NCI-H226 (cell line): ENCODE results near the gene CDK11B.
"Not testable (repeated sequence)": the region's sequence is repeated elsewhere in the genome, so short reads cannot be mapped to it uniquely, and the experiment has no call there.

Experiments used
- DNase-seq: peaks from one replicate; pipeline ENCODE4 v3.0.0-alpha.2; 2015

Gene CDK11B

GRCh38 chr1:1658583-1659549 is at the start of gene CDK11B:
CDK11B (minus strand) TSS chr1:1659004; CDS start chr1:1657485, 1,519 bp downstream.
- DNase-seq = peak; percentile 99

GRCh38 chr1:1707897-1708296 is 49.1 kb upstream of the CDK11B start:
- DNase-seq = not testable (repeated sequence)

DNA sequence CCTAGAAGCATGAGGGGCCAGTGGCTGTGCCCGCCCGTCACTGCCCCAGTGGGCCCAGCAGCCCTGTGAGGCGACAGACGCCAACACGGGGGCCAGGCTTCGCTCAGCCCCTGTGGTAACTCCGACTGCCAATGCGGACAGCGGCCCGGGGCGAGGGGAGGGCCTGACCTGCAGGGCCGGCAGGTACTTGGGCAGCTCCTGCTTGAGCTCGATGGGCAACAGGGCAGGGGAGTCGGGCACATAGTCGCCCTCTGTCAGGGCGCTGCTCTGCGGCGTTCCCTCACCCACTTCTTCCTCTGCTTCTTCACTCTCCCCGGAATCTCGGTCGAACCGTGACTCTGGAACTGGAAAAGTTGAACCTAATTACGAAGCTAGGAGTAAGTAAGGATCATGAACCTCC is 48.4 kb upstream of the CDK11B start:
- not testable (repeated sequence) for DNase-seq

GRCh38 chr1:1705623-1706022 is 46.8 kb upstream of the CDK11B start:
- DNase-seq = not testable (repeated sequence)

DNA sequence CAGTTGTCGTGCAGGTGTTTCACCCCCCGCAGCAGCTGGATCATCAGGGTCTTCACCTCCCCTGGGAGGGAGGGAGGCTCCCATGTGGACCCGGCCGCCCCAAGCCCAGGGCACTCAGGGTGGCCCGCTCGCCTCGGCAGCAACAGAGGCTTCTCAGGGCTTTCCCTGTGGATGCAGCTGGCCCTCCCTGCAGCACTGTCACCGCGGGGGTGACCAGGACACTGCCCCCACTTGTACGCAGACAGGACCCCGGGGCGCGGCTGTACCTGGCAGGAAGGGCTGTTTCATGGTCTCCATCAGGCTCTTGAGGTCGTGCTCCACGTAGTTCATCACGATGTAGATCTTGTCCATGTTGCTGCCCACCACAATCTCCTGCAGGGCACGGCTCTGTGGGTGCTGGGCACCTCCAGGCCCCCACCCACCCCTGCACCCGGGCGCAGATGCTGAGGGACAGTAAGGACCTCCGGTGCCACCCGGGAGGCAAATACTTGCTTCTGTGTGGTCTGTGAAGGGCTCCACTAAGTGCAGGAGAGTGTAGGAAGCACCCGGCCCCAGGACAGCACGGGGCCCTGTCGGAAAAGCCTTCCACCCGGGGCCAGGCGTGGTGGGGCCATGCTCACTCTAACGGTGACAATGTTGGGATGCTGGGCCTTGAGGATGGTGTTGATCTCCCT is 45.6 kb upstream of the CDK11B start:
- not testable (repeated sequence) for DNase-seq

- no peak for DNase-seq
Observed at GRCh38 chr1:1703796-1704195, 45.0 kb upstream of the CDK11B start.

GRCh38 chr1:1702506-1702905 is 43.7 kb upstream of the CDK11B start:
- not testable (repeated sequence) for DNase-seq

GRCh38 chr1:1700557-1700956 is 41.8 kb upstream of the CDK11B start:
- not testable (repeated sequence) for DNase-seq

DNA sequence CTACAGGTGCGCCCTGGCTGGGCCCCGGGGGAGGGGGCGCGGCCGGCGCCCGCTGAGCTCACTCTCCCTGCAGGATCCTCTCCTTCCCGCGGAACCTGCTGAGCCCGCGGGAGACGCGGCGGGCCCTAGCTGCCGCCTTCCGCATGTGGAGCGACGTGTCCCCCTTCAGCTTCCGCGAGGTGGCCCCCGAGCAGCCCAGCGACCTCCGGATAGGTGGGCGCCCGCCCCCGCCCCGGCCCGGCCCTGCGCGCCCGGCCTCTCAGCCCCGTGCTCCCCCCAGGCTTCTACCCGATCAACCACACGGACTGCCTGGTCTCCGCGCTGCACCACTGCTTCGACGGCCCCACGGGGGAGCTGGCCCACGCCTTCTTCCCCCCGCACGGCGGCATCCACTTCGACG is 41.3 kb upstream of the CDK11B start:
- DNase-seq = not testable (repeated sequence)

- DNase-seq = not testable (repeated sequence)
Observed at GRCh38 chr1:1699061-1699460, 40.3 kb upstream of the CDK11B start.

DNA sequence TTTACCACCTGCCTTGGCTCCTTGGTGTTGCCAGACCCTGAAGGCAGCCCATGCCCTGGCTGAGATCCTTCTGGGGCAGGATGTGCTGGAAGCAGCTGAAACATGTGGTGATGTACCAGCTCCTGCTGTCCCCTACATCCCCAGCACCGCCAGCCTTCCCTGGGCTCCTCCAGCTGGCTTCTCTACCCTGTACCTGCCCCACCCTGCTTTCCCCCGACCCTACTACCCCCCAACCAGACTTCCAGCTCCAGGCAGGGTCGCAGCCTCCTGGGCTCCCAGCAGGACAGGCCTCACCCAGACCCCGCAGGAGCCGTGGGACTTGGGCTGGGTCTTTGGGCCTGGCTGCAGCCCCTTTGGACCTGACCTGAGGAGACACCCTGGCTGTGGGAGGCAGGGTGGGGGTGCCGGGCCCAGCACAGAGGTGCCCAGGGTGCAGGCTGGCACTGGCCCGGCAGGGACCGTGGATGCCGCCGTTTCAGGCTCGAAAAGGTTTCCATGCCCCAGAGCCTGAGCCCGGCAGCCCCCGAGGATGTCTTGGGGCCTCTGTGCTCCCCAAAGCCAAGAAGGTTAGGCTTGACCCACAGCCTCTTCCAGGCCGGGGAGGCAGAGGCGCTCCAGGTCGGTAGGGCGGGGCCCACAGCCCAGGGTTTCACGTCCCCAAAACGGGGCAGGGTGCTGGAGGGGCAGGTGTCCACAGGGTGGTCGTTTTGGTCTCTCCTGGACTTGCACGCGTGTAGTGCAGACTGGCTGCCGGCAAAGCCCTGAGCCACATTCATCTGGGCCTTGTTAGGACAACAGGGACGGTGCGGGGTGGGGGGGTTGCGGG is 38.8 kb upstream of the CDK11B start:
- not testable (repeated sequence) for DNase-seq

GRCh38 chr1:1696431-1697357 is 37.9 kb upstream of the CDK11B start:
- not testable (repeated sequence) for DNase-seq

- DNase-seq = peak; percentile 60
Observed at GRCh38 chr1:1692714-1693647, 34.2 kb upstream of the CDK11B start, which contains the start of gene SLC35E2B. SLC35E2B (minus strand) TSS chr1:1692795; CDS start chr1:1676699, 16,096 bp downstream.

- peak; percentile 34 for DNase-seq
Observed at GRCh38 chr1:1692324-1692713, 33.5 kb upstream of the CDK11B start.

DNA sequence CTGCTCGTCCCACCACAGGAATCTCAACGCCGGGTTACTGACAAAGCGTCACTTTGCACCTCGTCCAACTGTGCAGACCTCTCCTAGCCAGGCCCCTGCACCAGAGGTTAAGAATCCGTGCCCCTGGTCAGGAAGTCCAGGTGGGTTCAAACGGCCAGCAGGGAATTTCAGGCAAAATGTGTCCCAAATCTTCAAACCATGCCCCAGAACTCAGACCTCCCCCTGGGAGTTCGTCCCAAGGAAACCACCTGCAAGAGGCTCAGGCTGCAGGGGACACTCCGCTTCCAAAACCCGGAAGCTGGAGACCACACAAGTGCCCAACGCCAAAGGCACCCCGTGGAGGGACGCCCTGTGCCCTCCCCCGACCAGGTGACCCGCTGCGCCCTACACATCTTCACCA is 32.6 kb upstream of the CDK11B start:
- DNase-seq = not testable (repeated sequence)

DNA sequence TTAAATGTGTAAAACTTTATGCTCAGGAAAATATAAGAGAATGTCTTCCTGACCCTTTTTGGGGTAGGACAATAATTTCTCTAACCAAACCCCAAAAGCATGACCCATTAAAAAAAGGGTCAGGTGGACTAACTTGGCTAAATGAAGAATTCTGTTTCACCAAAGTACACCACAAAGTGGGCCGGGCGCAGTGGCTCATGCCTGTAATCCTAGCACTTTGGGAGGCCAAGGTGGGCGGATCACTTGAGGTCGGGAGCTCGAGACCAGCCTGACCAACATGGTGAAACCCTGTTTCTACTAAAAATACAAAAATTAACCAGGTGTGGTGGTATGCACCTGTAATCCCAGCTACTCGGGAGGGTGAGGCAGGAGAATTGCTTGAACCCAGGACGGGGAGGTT is 30.7 kb upstream of the CDK11B start:
- not testable (repeated sequence) for DNase-seq

- no peak for DNase-seq
Observed at GRCh38 chr1:1687846-1688245, 29.0 kb upstream of the CDK11B start.

DNA sequence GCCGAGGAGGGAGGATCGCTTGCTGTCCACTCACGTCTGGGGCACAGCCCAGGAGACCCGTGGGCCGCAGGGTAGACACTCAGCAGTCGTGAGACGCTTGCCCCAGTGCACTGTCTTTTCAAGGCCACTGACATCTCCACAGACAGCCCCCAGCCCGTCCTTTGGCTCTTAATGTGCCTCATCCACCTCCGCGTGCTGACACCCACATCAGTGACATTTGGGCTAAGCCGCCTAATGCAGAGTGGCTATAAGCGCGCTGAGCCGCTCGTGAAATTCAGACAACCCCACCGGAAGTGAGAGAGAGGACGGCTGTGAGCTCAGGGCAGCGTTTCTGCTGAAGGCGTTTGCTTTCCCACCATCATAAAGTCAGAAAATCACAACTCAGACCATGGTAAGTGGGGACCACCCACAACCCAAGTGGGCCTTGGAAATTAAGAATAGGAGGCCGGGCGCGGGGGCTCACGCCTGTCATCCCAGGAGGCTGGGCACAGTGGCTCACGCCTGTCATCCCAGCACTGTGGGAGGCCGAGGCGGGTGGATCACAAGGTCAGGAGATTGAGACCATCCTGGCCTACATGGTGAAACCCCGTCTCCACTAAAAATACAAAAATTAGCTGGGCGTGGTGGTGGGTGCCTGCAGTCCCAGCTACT is 25.4 kb upstream of the CDK11B start:
- DNase-seq = no peak

DNA sequence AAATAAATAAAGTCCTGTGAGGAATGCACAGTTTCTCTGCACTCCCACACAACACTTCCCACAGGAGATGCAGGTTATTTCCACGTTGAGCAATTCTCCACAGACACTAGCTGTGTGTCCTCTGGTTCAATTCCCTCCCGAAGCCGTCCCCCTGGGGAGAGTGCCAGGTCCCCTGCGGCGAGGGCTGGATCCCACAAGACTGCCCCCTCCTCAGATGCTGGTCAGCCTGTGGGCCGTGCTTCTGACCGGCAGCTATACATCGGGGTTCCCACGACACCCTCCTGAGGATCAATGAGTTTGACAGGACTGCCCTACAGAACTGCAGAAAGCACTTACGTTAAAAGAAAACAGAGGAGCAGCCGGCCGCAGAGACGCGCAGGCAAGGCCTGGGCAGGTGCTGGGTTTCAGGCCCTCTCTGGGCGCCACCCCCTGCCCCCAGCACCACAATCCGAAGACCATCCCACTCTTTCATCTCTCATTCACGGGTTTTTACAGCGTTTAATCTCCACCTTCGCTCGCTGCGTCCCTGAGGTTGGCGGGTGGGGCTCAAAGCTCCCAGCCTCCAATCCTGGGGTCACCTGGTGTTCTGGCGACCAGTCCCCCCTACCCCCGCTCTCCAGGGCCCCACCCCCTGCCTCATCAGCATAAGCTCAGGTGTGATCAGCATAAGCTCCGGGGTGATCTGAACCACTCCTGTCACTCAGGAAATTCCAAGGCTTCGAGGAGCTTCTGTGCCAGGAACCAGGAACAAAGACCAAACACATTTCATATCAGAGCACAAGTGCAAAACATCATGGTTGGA is 24.5 kb upstream of the CDK11B start:
- no peak for DNase-seq
